K562 (cell line): ENCODE measurements around the gene CLCN6.

Source experiments
- SREBF2 ChIP-seq: sonication (generic); formaldehyde crosslinking; IDR thresholded peaks from 2 replicates; pipeline ENCODE4 v1.4.0; 2020; ENCODE audit warnings: mild to moderate bottlenecking, missing genetic modification reagents
- TF ChIP-seq, protein P1 (sequence below): fragments of 250-450 bp; sonication (Bioruptor Pico); IDR thresholded peaks from 2 replicates; pipeline ENCODE4 v1.8.0; 2022; ENCODE audit warnings: inconsistent platforms, mild to moderate bottlenecking, moderate library complexity, borderline replicate concordance
- TF ChIP-seq, protein P2 (sequence below), 3 experiments: IDR thresholded peaks in 2 of 3; conservative IDR thresholded peaks in 1 of 3; 2 replicates each; pipeline ENCODE4 v1.5.1; 2011 to 2012; ENCODE audit warnings: low read length in 3 of 3, mild to moderate bottlenecking in 3 of 3, control low read depth in 2 of 3, improper control_type of control experiment in 1 of 3, inconsistent platforms in 1 of 3, low read depth in 1 of 3, mixed read lengths in 1 of 3, moderate library complexity in 1 of 3; ENCODE audit not compliant: insufficient read depth in 2 of 3
- TF ChIP-seq, protein P3 (sequence below): fragments of 450-650 bp; IDR thresholded peaks from 2 replicates; pipeline ENCODE4 v1.6.1; 2016; ENCODE audit warnings: low read depth

DNA sequence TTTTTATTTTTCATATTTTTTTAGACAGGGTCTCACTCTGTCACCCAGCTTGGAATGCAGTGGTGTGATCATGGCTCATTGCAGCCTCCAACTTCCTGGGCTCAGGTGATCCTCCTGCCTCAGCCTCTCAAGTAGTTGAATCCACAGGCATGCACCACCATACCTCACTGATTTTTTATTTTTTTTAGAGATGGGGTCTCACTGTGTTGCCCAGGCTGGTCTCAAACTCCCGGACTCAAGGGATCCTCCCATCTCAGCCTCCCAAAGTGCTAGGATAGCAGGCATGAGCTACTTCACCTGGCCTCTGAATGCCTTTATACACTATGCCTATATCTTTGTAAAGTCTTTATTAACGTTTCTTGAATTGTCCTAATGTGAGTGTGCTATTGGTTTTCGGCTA, 63.1 kb downstream of the CLCN6 start:
- no peak for TF ChIP-seq SREBF2
- TF ChIP-seq, protein P1, sequence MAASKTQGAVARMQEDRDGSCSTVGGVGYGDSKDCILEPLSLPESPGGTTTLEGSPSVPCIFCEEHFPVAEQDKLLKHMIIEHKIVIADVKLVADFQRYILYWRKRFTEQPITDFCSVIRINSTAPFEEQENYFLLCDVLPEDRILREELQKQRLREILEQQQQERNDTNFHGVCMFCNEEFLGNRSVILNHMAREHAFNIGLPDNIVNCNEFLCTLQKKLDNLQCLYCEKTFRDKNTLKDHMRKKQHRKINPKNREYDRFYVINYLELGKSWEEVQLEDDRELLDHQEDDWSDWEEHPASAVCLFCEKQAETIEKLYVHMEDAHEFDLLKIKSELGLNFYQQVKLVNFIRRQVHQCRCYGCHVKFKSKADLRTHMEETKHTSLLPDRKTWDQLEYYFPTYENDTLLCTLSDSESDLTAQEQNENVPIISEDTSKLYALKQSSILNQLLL (CRISPR knock-in tag) = no peak
- TF ChIP-seq, protein P2, sequence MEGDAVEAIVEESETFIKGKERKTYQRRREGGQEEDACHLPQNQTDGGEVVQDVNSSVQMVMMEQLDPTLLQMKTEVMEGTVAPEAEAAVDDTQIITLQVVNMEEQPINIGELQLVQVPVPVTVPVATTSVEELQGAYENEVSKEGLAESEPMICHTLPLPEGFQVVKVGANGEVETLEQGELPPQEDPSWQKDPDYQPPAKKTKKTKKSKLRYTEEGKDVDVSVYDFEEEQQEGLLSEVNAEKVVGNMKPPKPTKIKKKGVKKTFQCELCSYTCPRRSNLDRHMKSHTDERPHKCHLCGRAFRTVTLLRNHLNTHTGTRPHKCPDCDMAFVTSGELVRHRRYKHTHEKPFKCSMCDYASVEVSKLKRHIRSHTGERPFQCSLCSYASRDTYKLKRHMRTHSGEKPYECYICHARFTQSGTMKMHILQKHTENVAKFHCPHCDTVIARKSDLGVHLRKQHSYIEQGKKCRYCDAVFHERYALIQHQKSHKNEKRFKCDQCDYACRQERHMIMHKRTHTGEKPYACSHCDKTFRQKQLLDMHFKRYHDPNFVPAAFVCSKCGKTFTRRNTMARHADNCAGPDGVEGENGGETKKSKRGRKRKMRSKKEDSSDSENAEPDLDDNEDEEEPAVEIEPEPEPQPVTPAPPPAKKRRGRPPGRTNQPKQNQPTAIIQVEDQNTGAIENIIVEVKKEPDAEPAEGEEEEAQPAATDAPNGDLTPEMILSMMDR (IDR thresholded peaks at IDR 0.05 in 2 of 3, conservative IDR thresholded peaks at IDR 0.05 in 1 of 3; ENCODE audit: insufficient read depth in 2 of 3, low read depth in 1 of 3, low read length in 3 of 3) = no peak
- TF ChIP-seq, protein P3, sequence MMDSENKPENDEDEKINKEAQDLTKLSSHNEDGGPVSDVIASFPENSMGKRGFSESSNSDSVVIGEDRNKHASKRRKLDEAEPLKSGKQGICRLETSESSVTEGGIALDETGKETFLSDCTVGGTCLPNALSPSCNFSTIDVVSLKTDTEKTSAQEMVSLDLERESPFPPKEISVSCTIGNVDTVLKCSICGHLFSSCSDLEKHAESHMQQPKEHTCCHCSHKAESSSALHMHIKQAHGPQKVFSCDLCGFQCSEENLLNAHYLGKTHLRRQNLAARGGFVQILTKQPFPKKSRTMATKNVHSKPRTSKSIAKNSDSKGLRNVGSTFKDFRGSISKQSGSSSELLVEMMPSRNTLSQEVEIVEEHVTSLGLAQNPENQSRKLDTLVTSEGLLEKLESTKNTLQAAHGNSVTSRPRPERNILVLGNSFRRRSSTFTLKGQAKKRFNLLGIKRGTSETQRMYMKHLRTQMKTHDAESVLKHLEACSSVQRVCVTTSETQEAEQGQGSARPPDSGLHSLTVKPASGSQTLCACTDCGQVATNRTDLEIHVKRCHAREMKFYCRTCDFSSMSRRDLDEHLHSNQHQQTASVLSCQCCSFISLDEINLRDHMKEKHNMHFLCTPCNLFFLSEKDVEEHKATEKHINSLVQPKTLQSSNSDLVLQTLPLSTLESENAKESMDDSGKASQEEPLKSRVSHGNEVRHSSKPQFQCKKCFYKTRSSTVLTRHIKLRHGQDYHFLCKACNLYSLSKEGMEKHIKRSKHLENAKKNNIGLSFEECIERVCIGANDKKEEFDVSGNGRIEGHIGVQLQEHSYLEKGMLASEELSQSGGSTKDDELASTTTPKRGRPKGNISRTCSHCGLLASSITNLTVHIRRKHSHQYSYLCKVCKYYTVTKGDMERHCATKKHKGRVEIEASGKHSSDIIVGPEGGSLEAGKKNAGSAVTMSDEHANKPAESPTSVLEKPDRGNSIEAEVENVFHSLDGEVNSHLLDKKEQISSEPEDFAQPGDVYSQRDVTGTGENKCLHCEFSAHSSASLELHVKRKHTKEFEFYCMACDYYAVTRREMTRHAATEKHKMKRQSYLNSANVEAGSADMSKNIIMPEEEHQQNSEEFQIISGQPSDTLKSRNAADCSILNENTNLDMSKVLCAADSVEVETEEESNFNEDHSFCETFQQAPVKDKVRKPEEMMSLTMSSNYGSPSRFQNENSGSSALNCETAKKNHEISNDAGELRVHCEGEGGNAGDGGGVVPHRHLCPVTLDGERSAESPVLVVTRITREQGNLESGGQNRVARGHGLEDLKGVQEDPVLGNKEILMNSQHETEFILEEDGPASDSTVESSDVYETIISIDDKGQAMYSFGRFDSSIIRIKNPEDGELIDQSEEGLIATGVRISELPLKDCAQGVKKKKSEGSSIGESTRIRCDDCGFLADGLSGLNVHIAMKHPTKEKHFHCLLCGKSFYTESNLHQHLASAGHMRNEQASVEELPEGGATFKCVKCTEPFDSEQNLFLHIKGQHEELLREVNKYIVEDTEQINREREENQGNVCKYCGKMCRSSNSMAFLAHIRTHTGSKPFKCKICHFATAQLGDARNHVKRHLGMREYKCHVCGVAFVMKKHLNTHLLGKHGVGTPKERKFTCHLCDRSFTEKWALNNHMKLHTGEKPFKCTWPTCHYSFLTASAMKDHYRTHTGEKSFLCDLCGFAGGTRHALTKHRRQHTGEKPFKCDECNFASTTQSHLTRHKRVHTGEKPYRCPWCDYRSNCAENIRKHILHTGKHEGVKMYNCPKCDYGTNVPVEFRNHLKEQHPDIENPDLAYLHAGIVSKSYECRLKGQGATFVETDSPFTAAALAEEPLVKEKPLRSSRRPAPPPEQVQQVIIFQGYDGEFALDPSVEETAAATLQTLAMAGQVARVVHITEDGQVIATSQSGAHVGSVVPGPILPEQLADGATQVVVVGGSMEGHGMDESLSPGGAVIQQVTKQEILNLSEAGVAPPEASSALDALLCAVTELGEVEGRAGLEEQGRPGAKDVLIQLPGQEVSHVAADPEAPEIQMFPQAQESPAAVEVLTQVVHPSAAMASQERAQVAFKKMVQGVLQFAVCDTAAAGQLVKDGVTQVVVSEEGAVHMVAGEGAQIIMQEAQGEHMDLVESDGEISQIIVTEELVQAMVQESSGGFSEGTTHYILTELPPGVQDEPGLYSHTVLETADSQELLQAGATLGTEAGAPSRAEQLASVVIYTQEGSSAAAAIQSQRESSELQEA = no peak
